Keratinocyte (primary cell): Measurements from ENCODE around the gene KRTAP5-8. TPM values are rescaled to one million over a fixed set of nuclear protein-coding genes. Genes with fewer than 3 reads are reported as not detected.

ENCODE experiments used
- DNase-seq: peaks from one replicate; pipeline ENCODE4 v3.0.0-alpha.2; 2011; ENCODE audit warnings: low read depth, missing footprints, low spot score
- FAIRE-seq: peaks from 2 replicates; lab custom pipeline; 2011; peaks lifted over from hg19 to GRCh38; lab: Jason Lieb, UNC
- H2AFZ ChIP-seq: 2 replicates; pipeline ENCODE4 v1.6.0; 2012; ENCODE audit warnings: low read length, control low read depth, inconsistent platforms; ENCODE audit not compliant: control insufficient read depth
- H3K27ac ChIP-seq: 2 replicates; pipeline ENCODE4 v1.5.1; 2011; ENCODE audit warnings: low read length; ENCODE audit not compliant: control insufficient read depth, insufficient read depth
- H3K27me3 ChIP-seq: 3 replicates; pipeline ENCODE4 v1.6.0; 2011; ENCODE audit warnings: low read length; ENCODE audit not compliant: control insufficient read depth, insufficient read depth; ENCODE audit errors: extremely low read depth
- H3K36me3 ChIP-seq, 2 experiments: 2 replicates in 1 of 2; 3 replicates in 1 of 2; pipeline ENCODE4 v1.5.1; 2011; ENCODE audit warnings: low read length in 2 of 2, mild to moderate bottlenecking in 1 of 2; ENCODE audit not compliant: control insufficient read depth in 2 of 2, insufficient read depth in 2 of 2; ENCODE audit errors: extremely low read depth in 1 of 2
- H3K4me1 ChIP-seq: 3 replicates; pipeline ENCODE4 v1.5.1; 2011; ENCODE audit warnings: low read length; ENCODE audit not compliant: control insufficient read depth, insufficient read depth; ENCODE audit errors: extremely low read depth
- H3K4me2 ChIP-seq: 3 replicates; pipeline ENCODE4 v1.6.0; 2011; ENCODE audit warnings: low read depth, low read length; ENCODE audit not compliant: control insufficient read depth, insufficient read depth; ENCODE audit errors: extremely low read depth
- H3K4me3 ChIP-seq, 3 experiments: fragments of 200-600 bp in 1 of 3; sonication (generic) in 1 of 3; 2 replicates in 2 of 3; 3 replicates in 1 of 3; pipeline ENCODE4 v1.5.1; 2011 to 2016; ENCODE audit warnings: low read length in 3 of 3, mild to moderate bottlenecking in 3 of 3, control low read depth in 2 of 3, inconsistent platforms in 1 of 3, low read depth in 1 of 3, mixed read lengths in 1 of 3, mixed run types in 1 of 3, moderate library complexity in 1 of 3; ENCODE audit not compliant: control insufficient read depth in 2 of 3, insufficient read depth in 2 of 3; ENCODE audit errors: extremely low read depth in 1 of 3
- H3K79me2 ChIP-seq: 2 replicates; pipeline ENCODE4 v1.6.0; 2012; ENCODE audit warnings: low read length; ENCODE audit not compliant: control insufficient read depth, insufficient read depth
- H3K9ac ChIP-seq: 3 replicates; pipeline ENCODE4 v1.6.0; 2011; ENCODE audit warnings: low read length; ENCODE audit not compliant: control insufficient read depth, insufficient read depth; ENCODE audit errors: extremely low read depth
- H3K9me1 ChIP-seq: 3 replicates; pipeline ENCODE4 v1.6.0; 2011; ENCODE audit warnings: low read length; ENCODE audit not compliant: control insufficient read depth, insufficient read depth; ENCODE audit errors: extremely low read depth
- H3K9me3 ChIP-seq: 2 replicates; pipeline ENCODE4 v1.5.1; 2012; ENCODE audit warnings: low read depth, low read length; ENCODE audit not compliant: control insufficient read depth
- H4K20me1 ChIP-seq: 3 replicates; pipeline ENCODE4 v1.6.0; 2011; ENCODE audit warnings: low read length; ENCODE audit not compliant: control insufficient read depth, insufficient read depth; ENCODE audit errors: extremely low read depth
- CTCF ChIP-seq, 3 experiments: IDR thresholded peaks in 1 of 3; conservative IDR thresholded peaks in 1 of 3; optimal IDR thresholded peaks in 1 of 3; 2 replicates in 2 of 3; 3 replicates in 1 of 3; pipeline versions ENCODE3 to v1.5.1; 2011; ENCODE audit warnings: low read length in 3 of 3, mild to moderate bottlenecking in 3 of 3, moderate library complexity in 2 of 3, control low read depth in 1 of 3, inconsistent platforms in 1 of 3; ENCODE audit not compliant: insufficient read depth in 2 of 3; ENCODE audit errors: extremely low read depth in 1 of 3
- EZH2 ChIP-seq: IDR thresholded peaks from one replicate; pipeline ENCODE4 v1.6.1; 2012; ENCODE audit warnings: inconsistent platforms, mild to moderate bottlenecking, low read length, moderate library complexity
- dilution Hi-C: fragments of 300-500 bp; cut with MboI; formaldehyde crosslinking; loops from one replicate; pipeline ENCODE4 v1.7.0; 2020; ENCODE audit warnings: low sequenced_read_pairs; ENCODE audit not compliant: extremely low pct_ligation_motif_present
- polyA plus RNA-seq, 5 experiments: library from polyadenylated mRNA; depleted of rRNA in 3 of 5; stranded (reverse) in 3 of 5; stranded (forward) in 1 of 5; unstranded in 1 of 5; fragments of >200 nt; gene quantifications; 1 replicate in 1 of 5; 2 replicates in 3 of 5; 3 replicates in 1 of 5; pipeline versions ENCODE4 v1.2.1 to v1.2.3, GENCODE V29; 2011 to 2012; ENCODE audit warnings: missing spikeins in 2 of 5, low read depth in 1 of 5, low replicate concordance in 1 of 5

KRTAP5-8 gene
- polyA plus RNA-seq, 1 donor (not counting 4 experiments of a cell fraction or from before 2014, with no cell fraction given) = not detected

GRCh38 chr11:71554996-71555395 lies 17.2 kb downstream of the KRTAP5-8 start:
- H3K4me1 ChIP-seq = no peaks in the 10 kb centered on the region
- TF ChIP-seq CTCF (optimal IDR thresholded peaks at IDR 0.05 in 1 of 3, IDR thresholded peaks at IDR 0.05 in 1 of 3, conservative IDR thresholded peaks at IDR 0.05 in 1 of 3; ENCODE audit: extremely low read depth in 1 of 3, insufficient read depth in 2 of 3, low read length in 3 of 3) = no peak
- no peak for TF ChIP-seq EZH2
- dilution Hi-C loops = no loop called here
- H3K27me3 ChIP-seq = peaks cover 4% of the 10 kb centered on the region
- FAIRE-seq = no peak
- no peaks in the 10 kb centered on the region for H3K9me1 ChIP-seq
- no peak overlapping the region for H3K4me3 ChIP-seq
- no peaks in the 10 kb centered on the region for H3K9me3 ChIP-seq
- no peak overlapping the region for H2AFZ ChIP-seq
- no peak overlapping the region for H3K9ac ChIP-seq
- H3K27ac ChIP-seq = no peak overlapping the region
- no peaks in the 10 kb centered on the region for H3K36me3 ChIP-seq
- H3K79me2 ChIP-seq = no peaks in the 10 kb centered on the region
- no peak for DNase-seq
- no peaks in the 10 kb centered on the region for H4K20me1 ChIP-seq
- H3K4me2 ChIP-seq = no peak overlapping the region

- no peaks in the 10 kb centered on the region for H3K9me3 ChIP-seq
- H4K20me1 ChIP-seq = no peaks in the 10 kb centered on the region
- H3K4me3 ChIP-seq = no peak overlapping the region
- H3K27me3 ChIP-seq = peaks cover 4% of the 10 kb centered on the region
- no peak for TF ChIP-seq EZH2
- no peak for TF ChIP-seq CTCF (optimal IDR thresholded peaks at IDR 0.05 in 1 of 3, IDR thresholded peaks at IDR 0.05 in 1 of 3, conservative IDR thresholded peaks at IDR 0.05 in 1 of 3; ENCODE audit: extremely low read depth in 1 of 3, insufficient read depth in 2 of 3, low read length in 3 of 3)
- H3K9me1 ChIP-seq = no peaks in the 10 kb centered on the region
- H3K4me2 ChIP-seq = no peak overlapping the region
- no peak overlapping the region for H3K27ac ChIP-seq
- H3K9ac ChIP-seq = no peak overlapping the region
- FAIRE-seq (no peak), DNase-seq (no peak)
- H3K79me2 ChIP-seq = no peaks in the 10 kb centered on the region
- no peaks in the 10 kb centered on the region for H3K36me3 ChIP-seq
- dilution Hi-C loops = no loop called here
- H3K4me1 ChIP-seq = no peaks in the 10 kb centered on the region
- no peak overlapping the region for H2AFZ ChIP-seq
Measured at GRCh38 chr11:71555508-71555907, 17.7 kb downstream of the KRTAP5-8 start.
